Caki2 (cell line): Measurements from ENCODE around the gene NUBP2. TPM values are rescaled to one million over a fixed set of nuclear protein-coding genes. Genes with fewer than 3 reads are reported as not detected.

ENCODE experiments used
- DNase-seq: peaks from one replicate; pipeline ENCODE4 v3.0.0-alpha.2; 2015; ENCODE audit warnings: low read depth
- in situ Hi-C: cut with HindIII; loops from 2 replicates; pipeline ENCODE4 v1.10.0; 2016; ENCODE audit warnings: low sequenced_read_pairs, low pct_unique_long_range_greater_than_20kb, mixed read lengths
- total RNA-seq: library from RNA; depleted of rRNA; stranded (reverse); fragments of >200 nt; shearing (Covaris generic); gene quantifications from 2 replicates; pipeline ENCODE4 v1.2.3, GENCODE V29; 2014; ENCODE audit warnings: low replicate concordance; rRNA removed

The NUBP2 gene, protein sequence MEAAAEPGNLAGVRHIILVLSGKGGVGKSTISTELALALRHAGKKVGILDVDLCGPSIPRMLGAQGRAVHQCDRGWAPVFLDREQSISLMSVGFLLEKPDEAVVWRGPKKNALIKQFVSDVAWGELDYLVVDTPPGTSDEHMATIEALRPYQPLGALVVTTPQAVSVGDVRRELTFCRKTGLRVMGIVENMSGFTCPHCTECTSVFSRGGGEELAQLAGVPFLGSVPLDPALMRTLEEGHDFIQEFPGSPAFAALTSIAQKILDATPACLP
- 233 and 346 TPM in 2 replicates for total RNA-seq

DNA sequence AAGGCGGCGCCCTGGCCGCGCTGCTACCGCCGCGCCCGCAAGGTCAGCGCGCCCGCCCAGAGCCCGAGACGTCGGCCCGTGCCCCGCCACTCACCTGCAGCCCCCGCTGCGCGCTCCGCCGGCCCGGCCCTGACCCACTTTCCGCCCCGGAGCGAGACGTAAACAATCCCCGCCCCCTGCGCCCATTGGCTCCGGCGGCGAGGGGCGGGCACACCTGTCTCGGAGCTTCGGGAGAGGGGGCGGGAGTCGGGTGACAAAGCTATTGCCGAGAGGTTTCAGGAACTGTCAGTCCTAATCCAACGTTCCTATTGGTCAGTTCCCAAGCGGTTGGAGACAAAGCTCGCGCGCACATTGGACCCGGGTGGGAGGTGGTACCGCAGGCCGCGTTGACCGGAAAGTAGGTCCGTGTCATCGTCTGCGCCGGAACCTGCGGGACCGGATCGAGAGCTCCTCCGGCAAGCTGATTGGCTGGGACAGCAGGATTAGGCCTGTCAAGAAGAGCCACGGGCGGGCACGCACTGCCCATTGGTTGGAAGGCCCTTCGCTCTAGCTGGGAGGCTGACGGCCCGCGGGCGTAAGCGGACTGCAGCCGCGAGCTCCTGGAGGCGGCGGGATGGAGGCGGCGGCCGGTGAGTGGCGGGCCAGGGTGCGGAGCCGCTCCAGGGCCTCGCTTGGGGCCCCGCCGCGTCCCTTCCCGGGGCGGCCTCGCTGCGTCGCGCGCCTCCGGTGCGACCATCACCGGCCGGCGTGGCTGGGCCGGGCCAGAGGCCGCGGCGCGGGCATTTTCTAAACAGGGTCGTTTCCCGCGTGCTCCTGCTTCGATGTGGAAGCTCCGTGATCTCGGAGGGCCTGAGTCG lies at the start of gene NUBP2, which contains the start of gene SPSB3:
NUBP2 (plus strand) TSS at position 553 of the 857 bp plus-strand sequence; CDS start at position 614, 61 bp downstream.
SPSB3 (minus strand) TSS at position 164 of the 857 bp plus-strand sequence. CDS start 1,088 bp downstream, outside the sequence.
- DNase-seq: peak; percentile 100
- in situ Hi-C loops: no loop called here

DNA sequence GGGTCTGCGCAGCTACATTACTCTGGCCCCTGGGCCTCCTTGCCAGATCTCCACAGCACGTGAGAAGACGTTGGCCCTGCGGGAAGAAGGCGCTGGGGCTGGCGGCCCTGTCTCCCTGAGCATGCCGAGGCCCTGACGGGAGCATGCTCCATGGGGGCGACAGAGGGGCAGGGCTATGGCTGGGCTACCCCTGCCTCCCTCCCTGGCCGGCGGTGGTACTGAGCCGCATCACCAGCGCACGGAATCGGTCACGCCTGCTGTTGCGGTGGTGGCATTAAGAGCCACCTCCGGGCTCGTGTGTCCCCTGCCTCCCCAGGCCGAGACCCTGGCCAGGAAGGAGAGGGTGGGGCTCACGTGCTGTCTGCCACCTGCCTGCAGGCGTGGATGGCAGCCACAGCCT lies 48.6 kb upstream of the NUBP2 start:
- no peak for DNase-seq
- in situ Hi-C loops: no loop called here

DNA sequence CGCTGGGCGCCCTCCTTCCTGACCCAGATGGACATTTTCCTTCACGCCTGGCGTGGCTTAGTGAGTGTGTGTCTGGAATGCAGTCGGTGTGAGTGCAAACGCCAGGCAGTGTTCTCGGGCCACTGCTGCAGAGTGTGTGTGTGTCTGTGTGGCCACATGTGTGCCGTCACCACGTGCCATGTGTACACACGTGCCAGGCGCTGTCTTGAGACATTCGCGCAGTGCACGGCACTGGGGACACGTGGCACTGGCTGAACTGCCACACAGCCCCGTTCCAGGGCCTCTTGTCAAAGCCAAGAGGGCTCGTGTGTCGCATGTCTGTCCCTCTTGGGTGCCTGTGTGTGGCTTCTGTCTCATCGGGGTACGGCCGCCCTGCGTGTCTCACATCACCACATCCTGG lies 47.9 kb upstream of the NUBP2 start:
- no peak for DNase-seq
- in situ Hi-C loops: no loop called here

DNA sequence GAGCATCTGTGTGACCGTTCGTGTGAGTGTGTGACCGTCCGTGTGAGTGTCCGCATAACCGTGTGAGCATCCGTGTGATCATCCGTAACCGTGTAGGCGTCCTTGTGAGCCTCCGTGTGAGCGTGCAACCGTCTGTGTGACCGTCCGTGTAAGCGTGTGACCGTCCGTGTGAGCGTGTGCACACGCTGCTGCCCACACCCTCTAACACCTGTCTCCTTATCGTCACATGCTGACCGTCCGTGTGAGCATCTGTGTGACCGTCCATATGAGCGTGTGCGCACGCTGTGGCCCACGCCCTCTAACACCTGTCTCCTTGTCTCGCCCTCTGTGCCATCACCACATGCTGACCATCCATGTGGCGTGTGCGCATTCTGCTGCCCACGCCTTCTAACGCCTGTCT lies 42.5 kb upstream of the NUBP2 start:
- no peak for DNase-seq
- in situ Hi-C loops: no loop called here

DNA sequence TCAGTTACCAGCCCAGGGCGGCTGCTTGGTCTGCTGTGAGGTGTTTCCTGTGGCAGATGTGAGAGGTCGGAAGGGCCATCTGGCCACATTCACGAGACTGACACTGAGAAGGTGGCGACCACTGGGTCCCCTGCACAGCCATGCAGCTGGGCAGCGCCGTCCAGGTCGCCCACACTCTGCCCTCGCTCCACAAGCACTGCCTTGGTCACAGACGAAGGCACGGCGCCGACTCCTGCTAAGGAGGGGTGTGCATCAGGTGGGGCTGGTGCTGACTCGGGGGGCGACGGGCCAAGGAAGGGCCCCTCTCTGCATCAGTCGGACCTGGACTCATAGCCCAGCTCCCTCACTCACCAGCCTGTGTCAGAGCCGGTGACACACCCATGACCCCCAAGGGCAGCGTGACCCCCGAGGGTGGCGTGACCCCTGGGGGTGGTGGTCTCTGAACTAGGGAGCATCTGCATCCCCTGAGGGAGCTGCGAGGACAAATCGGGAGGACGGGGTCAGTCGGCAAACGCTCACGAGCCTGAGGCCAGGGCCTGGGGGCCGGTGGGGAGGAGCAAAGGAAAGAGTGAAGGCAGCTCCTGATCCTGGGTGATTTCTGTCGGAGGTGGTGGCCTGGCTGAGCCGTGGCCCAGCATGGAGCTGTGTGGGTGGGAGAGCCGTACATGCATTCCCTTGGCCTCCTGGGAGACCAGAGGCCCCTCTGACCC lies 41.8 kb upstream of the NUBP2 start:
- no peak for DNase-seq
- in situ Hi-C loops: no loop called here

DNA sequence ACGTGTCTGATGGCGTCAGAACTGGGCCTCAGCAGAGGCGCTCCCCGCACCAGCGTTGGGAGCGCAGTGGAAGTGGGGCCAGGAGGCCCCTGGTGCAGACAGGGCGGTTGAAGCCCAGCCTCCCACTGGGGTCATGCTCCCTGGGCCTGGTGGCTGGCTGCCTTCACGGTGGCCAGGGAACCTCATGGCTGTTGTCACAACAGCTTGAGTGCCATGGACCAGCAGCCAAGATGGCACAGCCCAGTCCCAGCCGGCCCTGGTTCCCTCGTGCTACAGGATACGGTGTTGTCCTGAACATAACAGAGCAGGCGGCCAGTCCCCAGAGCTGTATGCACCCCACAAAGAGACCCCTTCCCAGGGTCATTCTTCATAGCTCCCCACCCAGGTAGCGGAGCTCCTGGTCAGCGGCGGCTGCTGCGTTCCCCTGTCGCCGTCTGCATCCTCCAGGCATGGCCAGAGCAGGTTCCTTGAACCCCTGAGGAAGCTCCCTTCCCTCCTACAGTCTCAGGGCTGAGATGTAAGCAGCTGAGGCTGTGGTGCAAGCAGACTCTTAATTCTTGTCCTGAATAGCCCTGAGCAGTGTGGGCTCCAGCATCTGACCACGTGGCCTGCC lies 41.1 kb upstream of the NUBP2 start:
- in situ Hi-C loops: no loop called here
- DNase-seq: no peak

DNA sequence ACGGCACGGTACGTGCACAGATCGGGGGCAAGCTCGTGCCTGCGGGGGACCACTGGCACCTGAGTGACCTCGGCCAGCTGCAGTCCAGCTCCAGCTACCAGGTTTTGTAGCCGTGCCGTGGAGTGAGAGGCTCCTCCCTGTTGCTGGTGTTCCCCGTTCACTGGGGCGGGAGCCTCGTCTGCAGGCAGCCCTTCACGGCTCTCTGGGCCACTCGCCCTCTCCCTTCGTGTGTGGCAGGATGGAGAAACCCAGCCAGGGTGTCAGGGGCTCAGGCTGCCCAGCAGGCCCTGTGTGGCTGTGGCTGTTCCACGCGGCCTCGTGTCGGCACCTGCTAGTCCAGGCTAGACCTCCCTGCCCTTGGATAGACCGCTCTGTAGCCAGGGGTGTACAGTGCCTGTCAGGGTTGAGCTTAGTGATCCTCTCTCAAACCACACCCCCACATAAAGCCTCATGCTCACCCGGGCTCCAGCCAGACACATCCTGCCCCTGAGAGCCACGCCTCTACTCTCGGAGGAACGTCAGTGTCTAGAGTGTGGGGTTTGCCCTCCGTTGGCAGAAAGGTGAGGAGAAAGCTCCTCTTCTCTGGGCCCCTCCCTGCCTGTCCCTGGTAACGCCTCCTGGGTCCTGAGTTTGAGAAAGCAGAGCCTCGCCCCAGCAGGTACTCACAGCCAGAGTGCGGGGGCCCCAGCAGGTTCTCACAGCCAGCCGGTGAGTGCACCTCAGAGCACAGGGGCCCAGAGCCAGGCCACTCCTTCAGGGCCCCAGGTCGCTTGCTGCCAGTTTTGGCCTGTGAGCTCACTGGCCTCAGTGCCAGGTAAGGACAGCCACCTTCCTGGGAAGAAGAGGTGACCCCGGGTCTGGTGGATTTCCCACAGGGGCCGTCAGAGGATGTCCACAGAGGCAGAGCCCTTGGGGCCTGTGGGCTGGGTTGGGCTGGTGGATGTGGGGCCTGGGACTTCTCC lies 39.1 kb upstream of the NUBP2 start:
- DNase-seq: no peak
- in situ Hi-C loops: no loop called here

DNA sequence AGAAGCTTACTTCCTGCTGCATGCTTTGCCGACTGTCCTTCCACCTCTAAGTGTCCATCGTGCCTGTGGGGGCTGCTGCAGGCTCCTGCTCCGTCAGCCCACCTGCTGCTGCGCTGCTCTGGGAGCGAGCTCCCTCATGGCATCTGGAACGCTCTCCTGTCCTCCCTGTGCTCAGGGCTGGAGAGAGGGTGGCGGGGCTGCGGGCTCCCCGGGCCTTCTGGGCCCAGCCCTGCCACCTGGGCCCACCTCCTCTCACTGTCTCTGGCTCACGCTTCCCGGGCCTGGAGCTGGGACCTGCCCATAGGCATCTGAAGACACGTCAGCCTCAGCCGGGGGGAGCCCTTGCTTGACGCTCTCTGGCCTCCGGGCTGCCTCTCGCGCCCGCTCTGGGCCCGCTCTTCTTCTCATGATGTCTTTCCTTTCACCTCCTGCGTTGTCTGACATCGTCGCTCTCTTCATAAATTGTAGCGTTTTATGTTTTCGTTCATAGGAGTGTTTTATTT lies 38.4 kb upstream of the NUBP2 start:
- no peak for DNase-seq
- in situ Hi-C loops: no loop called here

DNA sequence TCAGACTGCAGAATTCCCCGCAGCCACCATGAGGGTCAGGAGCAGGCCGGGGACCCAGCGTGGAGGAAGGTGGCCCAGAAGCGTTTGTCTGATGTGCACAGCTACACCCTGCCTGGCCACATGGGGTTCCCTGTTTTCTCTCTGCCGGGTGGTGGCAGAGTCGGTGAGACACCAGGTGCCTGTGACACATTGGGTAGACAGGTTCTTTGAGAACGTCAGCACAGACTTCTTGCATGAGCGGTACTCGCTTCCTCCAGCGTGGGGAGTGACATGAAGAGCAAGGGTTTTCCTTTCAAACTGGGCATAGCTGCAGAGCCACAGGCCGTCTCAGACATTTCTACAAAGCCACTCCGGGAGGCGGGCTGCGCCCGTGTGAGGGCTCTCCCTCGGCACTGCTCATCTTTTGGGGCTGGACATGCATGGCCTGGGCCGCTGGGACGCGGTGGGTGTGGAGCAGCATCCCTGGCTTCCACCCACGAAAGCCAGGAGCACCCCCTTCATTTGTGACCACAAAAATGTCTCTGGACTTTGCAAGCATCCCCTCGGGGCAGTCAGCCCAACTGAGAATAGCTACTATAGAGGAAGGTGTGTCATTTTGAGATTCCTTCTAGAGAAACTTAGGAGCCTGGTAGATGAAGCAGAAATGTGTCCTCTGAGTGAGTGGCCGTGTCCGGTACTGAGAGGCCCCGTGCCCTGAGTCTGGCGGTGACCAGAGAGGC lies 37.4 kb upstream of the NUBP2 start:
- in situ Hi-C loops: no loop called here
- peak; percentile 35 for DNase-seq

DNA sequence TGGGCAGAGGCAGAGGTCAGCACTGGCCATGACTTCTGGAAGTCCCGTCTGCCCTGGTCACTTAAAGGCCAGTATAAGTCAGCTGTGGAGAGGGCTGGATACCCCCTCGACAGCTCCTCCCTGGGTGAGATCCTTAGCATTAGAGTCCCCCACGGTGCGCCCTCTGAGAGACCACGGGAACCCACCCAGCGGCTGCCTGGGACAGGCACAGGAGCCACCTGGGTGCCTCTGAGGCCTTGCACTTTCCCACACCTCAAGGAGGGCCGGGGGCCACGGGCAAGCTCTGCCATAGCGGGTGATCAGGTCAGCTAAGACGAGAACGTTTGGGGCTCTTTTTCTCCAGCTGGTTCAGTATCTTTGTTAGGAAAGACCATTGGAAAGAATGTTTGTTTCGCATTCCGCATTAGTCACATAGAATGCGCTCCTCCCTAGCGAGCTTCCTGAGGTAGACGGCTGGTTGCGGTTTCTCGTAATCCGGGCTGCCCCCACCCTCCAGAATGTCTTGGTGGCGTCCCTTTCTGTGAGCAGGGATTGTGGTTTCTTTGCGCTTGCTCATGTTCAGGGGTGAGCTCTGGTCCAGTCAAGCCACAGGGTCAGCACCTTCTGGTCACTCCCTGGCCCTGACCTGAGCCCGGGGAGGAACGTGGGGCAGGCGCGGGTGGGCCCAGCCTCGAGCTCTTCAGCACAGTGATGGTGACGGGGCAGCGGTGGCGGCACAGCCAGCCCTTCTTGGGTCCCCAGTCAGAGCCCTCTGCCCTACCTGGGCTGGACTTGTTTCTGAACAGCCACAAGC lies 36.7 kb upstream of the NUBP2 start:
- DNase-seq: peak; percentile 70
- in situ Hi-C loops: no loop called here

DNA sequence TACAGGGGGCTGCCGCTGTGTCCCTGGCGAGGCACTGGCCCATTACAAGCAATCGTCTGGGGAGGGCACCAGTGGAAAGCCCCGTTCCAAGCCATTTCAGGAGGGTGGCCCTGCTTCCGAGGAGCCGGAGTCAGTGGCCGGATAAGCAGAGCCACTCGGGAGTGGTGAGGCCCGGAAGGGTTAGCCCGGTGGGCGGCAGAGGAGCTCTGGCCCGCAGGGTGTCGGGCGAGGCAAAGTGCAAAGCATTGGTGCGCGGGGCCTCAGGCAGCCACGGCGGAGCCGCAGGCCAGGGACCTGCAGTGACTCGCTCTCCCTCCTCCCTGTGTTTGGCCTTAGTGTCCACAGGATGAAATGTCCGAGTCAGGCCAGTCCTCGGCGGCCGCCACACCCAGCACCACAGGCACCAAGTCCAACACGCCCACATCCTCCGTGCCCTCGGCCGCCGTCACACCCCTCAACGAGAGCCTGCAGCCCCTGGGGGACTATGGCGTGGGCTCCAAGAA lies 36.0 kb upstream of the NUBP2 start:
- peak; percentile 50 for DNase-seq
- in situ Hi-C loops: no loop called here

DNA sequence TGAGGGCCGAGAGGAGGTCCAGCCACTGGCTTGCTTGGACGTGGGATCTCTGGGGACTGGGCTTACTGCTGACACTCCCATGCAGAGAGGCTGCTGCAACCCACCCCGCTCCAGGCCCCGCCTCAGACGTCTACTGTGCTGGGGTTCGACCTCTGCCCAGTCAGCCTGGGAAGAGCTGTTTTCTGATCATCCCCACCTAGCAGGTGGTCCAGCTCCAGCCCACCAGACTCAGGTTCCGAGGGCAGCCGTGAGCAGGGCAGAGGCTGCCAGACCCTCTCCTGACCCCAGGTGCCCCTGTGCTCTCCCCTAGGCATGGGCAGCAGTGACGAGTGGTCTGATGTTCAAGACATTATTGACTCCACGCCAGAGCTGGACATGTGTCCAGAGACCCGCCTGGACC lies 34.8 kb upstream of the NUBP2 start:
- in situ Hi-C loops: no loop called here
- no peak for DNase-seq

DNA sequence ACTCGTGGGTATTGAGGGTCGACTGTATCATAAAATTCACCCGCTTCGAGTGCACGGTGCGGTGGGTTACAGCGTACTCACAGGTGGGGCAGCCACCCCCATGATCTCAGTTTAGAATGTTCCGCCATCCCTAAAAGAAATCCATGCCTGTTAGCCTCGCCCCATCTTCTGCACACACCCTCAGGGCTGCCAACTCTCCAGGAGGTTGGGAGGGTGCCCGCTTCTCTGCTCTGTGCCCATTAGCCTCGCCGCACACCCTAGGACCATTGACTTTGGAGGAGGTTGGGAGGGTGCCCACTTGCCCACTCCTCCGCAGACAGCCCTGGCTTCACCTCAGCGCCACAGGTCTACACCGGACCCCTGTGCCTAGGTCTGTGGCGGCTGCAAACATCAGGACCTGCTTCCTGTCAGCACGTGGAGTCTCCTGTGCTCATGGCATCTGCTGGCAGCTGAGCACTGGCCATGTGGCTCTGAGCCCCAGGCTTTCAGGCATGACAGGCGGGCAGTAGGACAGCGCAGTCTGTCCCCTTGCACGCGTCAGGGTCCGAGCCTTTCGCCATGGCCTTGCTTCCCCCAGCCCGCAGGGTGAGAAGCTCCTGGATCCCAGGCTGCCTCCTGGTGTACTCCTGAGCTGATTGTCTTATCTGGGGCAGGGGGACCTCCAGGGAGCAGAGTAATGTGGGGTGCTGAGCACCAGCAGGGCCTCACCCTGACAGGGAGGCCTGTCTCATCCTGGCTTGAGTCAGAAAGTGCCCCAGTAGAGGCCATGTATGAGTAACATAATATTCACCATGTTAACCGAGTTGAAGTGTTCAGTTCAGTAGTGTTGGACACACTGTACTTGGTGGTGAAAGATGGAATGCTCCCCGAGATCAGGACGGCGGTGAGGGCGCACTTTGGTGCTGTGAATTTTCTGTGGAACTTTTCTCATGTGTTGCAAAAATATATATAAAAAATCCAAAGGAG lies 33.3 kb upstream of the NUBP2 start:
- no peak for DNase-seq
- in situ Hi-C loops: no loop called here

DNA sequence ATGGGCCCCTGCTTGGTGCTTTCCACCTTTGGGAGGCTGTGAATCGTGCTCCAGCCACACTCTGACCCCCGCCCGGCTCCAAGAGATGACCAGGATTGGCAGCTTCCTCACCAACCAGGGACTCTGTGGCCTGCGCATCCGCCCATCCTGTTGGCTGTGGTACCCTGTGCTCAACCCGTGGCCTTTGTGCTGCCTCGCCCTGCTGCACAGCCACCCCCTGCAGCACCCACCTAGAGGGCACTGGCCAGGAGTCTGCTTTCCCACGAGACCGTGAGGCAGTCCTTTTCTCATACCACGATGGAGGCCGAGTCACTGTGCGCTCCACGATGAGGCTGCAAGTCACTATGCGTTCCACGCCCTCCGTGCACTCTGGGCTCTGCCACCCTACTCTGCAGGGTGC lies 30.8 kb upstream of the NUBP2 start:
- DNase-seq: no peak
- in situ Hi-C loops: no loop called here

DNA sequence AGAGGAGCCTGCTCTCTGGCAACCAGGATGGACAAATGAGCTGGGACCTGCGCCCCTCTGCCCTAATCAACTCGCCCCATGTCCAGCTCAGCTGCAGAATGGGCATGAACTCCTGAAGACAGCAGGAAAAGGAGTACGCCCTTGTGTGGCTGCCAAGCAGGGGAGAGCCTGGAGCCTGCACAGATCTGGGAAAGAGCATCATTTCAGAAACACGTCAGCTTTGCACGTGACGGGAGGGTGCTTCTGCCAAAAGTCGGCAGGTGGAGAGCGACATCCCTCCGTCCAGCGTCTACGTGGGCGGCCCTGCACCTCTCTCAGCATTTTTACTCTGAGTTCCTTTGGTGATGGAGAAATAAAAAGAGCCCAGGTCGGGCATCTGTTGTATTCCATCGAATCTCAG lies 29.9 kb upstream of the NUBP2 start:
- in situ Hi-C loops: no loop called here
- no peak for DNase-seq
